ENCODE data around the gene CPEB4. TPM values are rescaled to one million over a fixed set of nuclear protein-coding genes. Genes with fewer than 3 reads are reported as not detected.

CPEB4 gene
- total RNA-seq, 2 experiments from 2014 or later = 11.8 to 13.0 TPM

DNA sequence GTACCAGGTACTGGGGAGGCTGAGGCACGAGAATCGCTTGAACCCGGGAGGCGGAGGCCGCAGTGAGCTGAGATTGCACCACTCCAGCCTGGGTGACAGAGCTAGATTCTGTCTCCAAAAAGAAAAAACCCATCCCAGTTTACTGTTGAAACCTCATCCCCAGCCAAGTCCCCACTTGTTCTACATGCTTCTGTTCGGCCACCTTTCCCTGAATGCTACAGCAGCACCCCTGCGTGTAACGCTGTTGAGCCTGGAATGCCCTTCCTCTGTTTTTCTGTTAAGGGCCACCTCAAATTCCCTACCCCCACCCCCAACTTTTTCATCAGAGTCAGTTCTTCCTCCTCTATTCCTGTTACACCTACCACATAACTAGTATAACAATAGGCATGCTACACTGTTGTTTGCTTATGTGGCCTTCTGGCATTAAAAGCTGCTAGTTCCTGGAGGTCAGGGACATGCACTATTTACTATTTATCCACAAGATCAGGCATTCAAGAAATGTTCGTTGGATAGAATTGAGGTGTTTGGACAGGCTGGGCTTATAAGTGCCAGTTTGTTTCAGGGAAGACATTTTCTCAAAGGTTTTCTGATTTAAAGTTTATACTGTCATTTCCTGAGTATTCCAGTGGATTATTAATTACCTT, 53.7 kb downstream of the CPEB4 start:
- Mint-ChIP-seq H3K4me1 (no peaks in the 10 kb centered on the region), H3K27ac (no peak overlapping the region), H3K27me3 (no peaks in the 10 kb centered on the region), H3K9me3 (no peaks in the 10 kb centered on the region), H3K4me3 (no peak overlapping the region), H3K36me3 (peaks cover 2% of the 10 kb centered on the region)
- no peak for DNase-seq
- POLR2A ChIA-PET = no interaction called here
- no peak for ATAC-seq (ENCODE audit: low read depth)

DNA sequence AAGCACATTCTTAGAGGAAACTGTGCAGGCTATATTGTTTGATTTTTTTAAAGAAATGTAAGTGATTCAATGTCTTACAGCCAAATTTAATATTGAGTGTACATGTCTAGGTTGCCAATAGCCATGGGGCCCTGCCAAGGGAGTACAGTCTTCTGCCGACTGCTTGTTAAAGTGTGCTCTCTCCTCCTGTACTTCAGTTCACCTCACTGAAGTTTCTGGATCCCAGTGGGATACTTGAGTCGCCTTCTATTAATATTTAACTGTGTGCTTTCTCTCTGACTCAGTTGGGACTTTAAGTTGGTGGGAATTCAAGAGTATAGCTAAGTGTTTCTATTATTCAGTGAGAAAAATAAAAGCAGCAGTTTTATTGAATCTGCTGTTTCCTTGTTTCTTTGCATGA, 56.4 kb downstream of the CPEB4 start:
- ATAC-seq (ENCODE audit: low read depth) (no peak), DNase-seq (no peak)
- Mint-ChIP-seq H3K4me3 (no peak overlapping the region), H3K27ac (no peak overlapping the region), H3K27me3 (no peaks in the 10 kb centered on the region), H3K36me3 (peaks cover 8% of the 10 kb centered on the region), H3K9me3 (no peaks in the 10 kb centered on the region), H3K4me1 (no peaks in the 10 kb centered on the region)
- POLR2A ChIA-PET = no interaction called here

DNA sequence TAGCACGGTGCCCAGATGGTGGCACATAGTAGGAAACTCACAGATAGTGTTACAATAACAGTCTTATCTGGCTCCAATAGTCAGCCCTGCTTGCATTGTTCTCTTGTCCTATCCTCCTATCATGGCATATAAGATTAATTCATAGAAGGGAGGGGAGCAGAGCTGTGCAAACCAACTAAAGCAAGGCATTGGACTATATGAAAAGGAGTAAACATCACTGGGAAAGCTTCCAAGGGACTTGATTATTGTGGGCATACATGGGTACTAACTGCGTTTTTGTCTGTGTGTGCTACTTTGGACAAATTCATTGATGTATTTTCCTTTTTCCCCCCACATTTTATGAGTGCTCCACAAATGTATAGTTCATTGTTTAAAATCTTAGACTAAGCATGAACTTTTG, 57.0 kb downstream of the CPEB4 start:
- Mint-ChIP-seq H3K27ac (no peak overlapping the region), H3K27me3 (no peaks in the 10 kb centered on the region), H3K36me3 (peaks cover 12% of the 10 kb centered on the region), H3K4me1 (no peaks in the 10 kb centered on the region), H3K9me3 (no peaks in the 10 kb centered on the region), H3K4me3 (no peak overlapping the region)
- DNase-seq (no peak), ATAC-seq (ENCODE audit: low read depth) (no peak)
- POLR2A ChIA-PET = no interaction called here

DNA sequence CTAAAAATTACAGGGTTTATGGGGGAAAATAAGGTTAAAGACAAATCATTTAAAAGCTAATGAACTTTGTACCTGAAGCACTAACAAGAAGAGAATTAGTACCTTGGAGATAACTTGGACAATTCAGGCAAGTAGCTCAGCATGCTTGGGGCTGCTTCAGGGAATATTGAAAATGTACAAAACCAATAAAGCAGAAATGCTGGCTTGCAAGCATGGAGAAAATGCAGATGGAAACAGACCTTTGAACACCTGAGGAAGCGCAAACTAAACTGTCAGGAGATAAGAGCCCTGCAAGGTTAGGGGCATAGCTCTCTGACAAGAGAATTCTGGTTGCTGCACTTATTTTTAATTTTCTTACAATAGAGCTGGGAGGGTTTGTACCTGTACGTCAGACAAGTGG, 58.2 kb downstream of the CPEB4 start:
- POLR2A ChIA-PET = no interaction called here
- DNase-seq = no peak
- no peak for ATAC-seq (ENCODE audit: low read depth)
- no peaks in the 10 kb centered on the region for H3K27me3 Mint-ChIP-seq
- H3K4me1 Mint-ChIP-seq = no peaks in the 10 kb centered on the region
- no peaks in the 10 kb centered on the region for H3K9me3 Mint-ChIP-seq
- no peak overlapping the region for H3K27ac Mint-ChIP-seq
- no peak overlapping the region for H3K4me3 Mint-ChIP-seq
- H3K36me3 Mint-ChIP-seq = peaks cover 12% of the 10 kb centered on the region

DNA sequence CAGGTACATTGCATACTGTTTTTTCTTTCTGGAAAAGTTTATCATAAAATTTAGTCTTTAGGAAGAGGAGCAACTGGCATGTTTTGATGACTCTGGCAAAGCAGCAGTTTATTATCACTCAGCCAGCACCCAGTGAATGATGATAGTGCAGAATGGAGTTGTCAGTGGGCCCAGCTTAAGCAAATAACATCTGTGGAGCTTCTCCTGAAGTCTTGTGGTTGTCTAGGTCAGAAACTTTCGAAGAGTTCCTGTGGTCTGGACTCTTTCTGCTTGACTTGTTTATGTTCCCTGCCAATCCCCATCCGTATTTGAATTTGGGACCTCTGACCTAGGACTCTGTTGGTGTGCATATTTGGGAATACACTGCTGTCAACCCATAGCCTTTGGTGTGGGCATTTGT, 62.7 kb downstream of the CPEB4 start:
- H3K36me3 Mint-ChIP-seq = peaks cover 25% of the 10 kb centered on the region
- no peaks in the 10 kb centered on the region for H3K27me3 Mint-ChIP-seq
- H3K4me1 Mint-ChIP-seq = no peaks in the 10 kb centered on the region
- POLR2A ChIA-PET = no interaction called here
- no peak overlapping the region for H3K4me3 Mint-ChIP-seq
- ATAC-seq (ENCODE audit: low read depth) (no peak), DNase-seq (no peak)
- no peak overlapping the region for H3K27ac Mint-ChIP-seq
- H3K9me3 Mint-ChIP-seq = no peaks in the 10 kb centered on the region

DNA sequence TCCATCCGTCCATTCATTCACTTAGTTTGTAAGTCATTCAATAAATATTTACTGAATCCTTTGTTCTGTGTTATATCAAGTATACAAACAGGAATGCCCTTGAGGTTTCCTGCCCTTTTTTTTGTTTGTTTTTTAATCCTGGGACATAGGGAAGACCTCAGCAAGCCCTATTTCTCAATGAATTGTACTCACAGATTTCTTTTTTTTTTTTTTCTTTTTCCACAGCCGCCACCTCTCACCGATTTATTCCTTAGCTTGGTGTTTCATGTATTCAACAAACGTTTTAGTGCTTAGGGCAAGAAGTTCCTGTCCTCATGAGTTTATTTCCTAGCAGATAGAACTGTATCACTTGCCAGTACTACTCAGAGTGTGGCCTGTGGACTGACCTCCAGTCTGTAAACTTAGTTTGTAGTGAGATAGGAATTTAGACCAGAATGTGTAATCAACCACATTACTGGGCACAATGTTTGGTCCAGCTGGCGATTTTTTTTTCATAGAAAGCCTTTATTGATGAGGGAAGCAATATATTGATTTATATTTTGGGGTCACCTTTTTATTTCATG, 65.5 kb downstream of the CPEB4 start:
- Mint-ChIP-seq H3K27me3 (no peaks in the 10 kb centered on the region), H3K4me1 (no peaks in the 10 kb centered on the region), H3K27ac (no peak overlapping the region), H3K9me3 (no peaks in the 10 kb centered on the region), H3K4me3 (no peak overlapping the region), H3K36me3 (peaks cover 19% of the 10 kb centered on the region)
- POLR2A ChIA-PET = no interaction called here
- DNase-seq = no peak
- no peak for ATAC-seq (ENCODE audit: low read depth)

DNA sequence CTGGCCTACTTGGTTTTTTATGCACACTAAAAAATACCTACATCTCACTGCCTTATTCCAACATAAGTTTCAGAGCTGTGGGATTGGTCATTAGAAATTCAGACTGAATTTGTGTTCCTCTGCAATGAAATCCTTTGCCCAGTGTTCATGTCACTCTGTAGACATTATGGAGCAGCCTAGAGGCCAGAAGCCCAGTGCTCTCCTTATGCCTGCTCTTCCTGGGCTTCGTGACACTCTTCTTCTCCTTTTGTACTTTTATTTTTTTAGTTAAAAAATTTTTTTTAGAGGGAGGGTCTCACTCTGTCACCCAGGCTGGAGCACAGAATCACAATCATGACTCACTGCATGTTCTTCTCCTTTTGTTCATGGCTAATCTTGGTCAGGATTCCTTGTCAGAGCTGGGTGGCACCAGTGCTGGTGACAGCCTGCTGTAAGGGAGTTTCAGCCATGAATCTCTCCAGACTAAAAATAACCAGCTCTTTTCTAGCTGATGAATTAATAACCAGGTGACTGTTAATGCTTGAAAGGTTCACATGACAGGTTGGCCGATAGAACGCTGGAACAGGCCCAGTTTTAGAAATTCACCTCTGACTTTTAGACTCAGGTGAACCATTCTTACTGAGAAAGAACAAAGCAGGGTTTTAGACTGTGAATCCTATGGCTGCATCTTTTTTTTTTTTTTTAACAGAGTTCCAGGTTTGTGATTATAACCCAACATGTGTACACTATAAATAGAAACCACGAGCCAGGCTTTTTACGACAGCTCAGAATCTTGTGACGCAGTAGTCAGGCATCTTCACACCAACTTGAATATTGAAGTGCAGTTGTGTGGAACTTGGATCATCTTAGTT, 66.7 kb downstream of the CPEB4 start:
- DNase-seq = no peak
- Mint-ChIP-seq H3K36me3 (peaks cover 15% of the 10 kb centered on the region), H3K27me3 (no peaks in the 10 kb centered on the region), H3K4me1 (no peaks in the 10 kb centered on the region), H3K4me3 (no peak overlapping the region), H3K27ac (no peak overlapping the region), H3K9me3 (no peaks in the 10 kb centered on the region)
- ATAC-seq (ENCODE audit: low read depth) = no peak
- POLR2A ChIA-PET = no interaction called here

DNA sequence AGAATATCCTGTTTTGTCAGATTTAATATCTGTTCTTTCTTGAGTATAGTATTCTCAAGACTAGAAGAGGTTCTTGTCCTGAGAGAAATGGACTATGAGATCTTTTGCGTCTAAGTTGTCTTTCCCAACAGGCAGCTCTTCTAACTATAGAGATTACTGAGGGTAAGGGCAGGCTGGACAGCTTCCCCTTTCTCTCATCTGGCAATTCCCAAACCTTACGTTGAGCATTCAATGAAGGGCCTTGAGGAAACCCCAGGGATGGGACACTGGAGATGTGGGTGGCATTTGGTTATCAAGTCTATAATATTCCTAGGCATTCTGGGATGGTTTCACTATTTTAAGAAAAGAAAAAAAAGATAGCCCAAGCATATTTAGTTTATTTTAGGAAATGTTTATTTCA, 72.8 kb downstream of the CPEB4 start:
- peaks cover 1% of the 10 kb centered on the region for H3K36me3 Mint-ChIP-seq
- peaks cover 1% of the 10 kb centered on the region for H3K4me1 Mint-ChIP-seq
- ATAC-seq (ENCODE audit: low read depth) (no peak), DNase-seq (no peak)
- H3K9me3 Mint-ChIP-seq = no peaks in the 10 kb centered on the region
- POLR2A ChIA-PET = no interaction called here
- no peaks in the 10 kb centered on the region for H3K27me3 Mint-ChIP-seq
- no peak overlapping the region for H3K27ac Mint-ChIP-seq
- no peak overlapping the region for H3K4me3 Mint-ChIP-seq

DNA sequence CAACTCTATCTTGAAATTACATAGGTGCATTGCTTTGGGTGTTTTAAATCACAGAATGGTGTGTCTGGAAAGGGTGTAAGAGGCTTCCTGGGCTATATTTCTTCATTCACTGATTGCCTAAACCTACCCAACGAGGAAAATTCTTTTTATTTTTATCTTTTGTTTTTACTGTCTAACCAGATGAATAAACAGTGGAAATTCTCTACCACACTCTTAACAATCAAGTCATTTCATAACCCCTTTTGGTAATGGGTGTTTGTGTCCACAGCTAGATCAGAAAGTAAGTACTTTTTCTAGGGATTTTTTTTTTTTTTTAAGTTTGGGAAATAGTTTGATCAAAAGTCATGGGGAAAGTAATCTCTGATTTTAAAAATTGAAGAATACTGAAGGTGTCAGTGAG, 73.3 kb downstream of the CPEB4 start:
- Mint-ChIP-seq H3K9me3 (no peaks in the 10 kb centered on the region), H3K27me3 (no peaks in the 10 kb centered on the region), H3K36me3 (peaks cover 1% of the 10 kb centered on the region), H3K4me3 (no peak overlapping the region), H3K27ac (no peak overlapping the region), H3K4me1 (peaks cover 1% of the 10 kb centered on the region)
- POLR2A ChIA-PET = no interaction called here
- ATAC-seq (ENCODE audit: low read depth) = no peak
- no peak for DNase-seq

DNA sequence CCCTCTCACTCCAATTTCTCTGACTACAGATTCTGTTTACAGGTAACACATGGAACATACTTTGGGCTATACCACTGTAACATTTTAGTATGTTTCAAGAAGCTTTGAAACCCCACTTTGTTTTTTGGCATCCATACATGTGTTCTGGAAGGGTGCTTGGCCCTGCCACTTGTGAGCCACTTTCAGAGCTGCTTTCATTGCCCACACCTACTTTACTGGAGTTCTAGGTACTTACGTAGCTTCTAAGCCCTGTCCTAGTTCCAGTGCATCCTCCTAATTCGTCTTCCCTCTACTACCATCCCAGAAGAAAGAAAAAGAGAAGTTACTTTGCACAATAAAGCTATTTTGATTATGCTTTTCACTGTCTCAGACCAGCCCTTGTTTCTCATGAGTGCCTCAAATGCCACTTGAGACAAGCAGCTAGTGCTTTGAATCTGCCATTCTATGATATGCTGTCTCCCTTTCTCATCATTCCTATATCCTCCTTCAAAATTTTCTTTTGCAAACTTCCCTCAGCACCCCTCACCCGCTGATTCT, 74.4 kb downstream of the CPEB4 start:
- no peak overlapping the region for H3K4me3 Mint-ChIP-seq
- H3K4me1 Mint-ChIP-seq = peaks cover 1% of the 10 kb centered on the region
- POLR2A ChIA-PET = no interaction called here
- peaks cover 1% of the 10 kb centered on the region for H3K36me3 Mint-ChIP-seq
- DNase-seq (no peak), ATAC-seq (ENCODE audit: low read depth) (no peak)
- H3K27me3 Mint-ChIP-seq = no peaks in the 10 kb centered on the region
- no peak overlapping the region for H3K27ac Mint-ChIP-seq
- no peaks in the 10 kb centered on the region for H3K9me3 Mint-ChIP-seq

DNA sequence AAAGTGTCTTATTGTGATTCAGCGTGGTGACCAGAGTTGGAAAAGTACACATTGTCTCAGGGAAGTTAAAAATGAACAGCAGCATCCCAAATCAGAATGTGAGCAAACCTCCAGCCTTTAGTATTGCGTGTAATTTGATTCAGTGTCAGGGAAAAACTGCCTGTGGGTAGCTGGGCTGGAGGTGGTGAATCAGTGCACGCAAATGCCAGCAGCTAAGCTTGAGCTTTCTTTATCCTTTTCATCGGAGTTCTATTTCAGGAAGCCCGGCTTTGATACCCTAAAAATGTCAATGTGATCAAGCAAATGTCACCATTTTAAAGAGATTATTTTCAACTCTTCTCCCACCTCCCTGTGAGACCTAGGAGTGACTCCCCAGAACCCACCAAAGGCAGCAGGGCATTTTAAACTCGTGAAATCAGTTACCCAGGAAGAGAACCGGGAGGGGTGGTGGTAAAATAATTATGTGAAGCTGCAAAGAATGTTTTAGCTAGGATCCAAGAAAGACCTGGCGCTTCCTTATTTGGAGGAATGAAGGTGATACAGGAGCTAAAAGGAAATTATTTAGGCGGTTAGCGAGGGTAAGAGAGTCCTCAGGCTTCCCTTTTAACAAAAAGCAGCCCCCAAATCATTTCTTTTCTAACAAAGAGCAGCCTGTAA, 75.2 kb downstream of the CPEB4 start:
- no peak overlapping the region for H3K4me3 Mint-ChIP-seq
- POLR2A ChIA-PET = no interaction called here
- H3K4me1 Mint-ChIP-seq = peaks cover 1% of the 10 kb centered on the region
- peaks cover 1% of the 10 kb centered on the region for H3K36me3 Mint-ChIP-seq
- ATAC-seq (ENCODE audit: low read depth) = no peak
- DNase-seq = no peak
- no peaks in the 10 kb centered on the region for H3K27me3 Mint-ChIP-seq
- no peaks in the 10 kb centered on the region for H3K9me3 Mint-ChIP-seq
- no peak overlapping the region for H3K27ac Mint-ChIP-seq

DNA sequence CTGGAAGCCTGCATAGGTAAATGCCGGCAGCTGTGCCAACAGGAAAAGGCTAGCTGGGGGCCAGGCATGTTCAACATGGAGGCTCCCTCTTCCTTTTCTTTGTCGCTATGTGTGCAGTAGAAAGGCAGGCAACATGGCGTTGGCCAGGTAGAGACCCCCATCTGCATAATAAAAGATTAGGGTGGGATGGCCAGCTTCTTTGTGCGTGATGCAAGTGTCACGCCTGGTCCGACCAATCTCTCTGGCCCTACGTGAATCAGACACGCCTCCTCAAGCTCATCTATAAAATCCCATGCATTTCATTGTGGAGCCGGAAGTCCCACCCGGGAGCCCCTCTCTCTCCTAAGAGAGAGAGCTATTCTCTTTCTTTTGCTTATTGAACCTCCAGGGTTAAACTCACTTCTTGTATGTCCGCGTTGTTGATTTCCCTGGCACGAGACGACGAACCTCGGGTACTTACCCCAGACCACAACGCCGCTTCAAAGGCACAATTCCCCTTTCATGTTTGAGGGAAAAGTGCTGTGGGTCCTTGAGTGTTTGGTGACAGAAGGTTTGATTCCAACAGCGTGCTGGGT, 75.8 kb downstream of the CPEB4 start:
- H3K36me3 Mint-ChIP-seq = peaks cover 1% of the 10 kb centered on the region
- ATAC-seq (ENCODE audit: low read depth) (no peak), DNase-seq (no peak)
- no peaks in the 10 kb centered on the region for H3K27me3 Mint-ChIP-seq
- H3K4me3 Mint-ChIP-seq = no peak overlapping the region
- no peak overlapping the region for H3K27ac Mint-ChIP-seq
- POLR2A ChIA-PET = no interaction called here
- H3K4me1 Mint-ChIP-seq = peaks cover 3% of the 10 kb centered on the region
- no peaks in the 10 kb centered on the region for H3K9me3 Mint-ChIP-seq

DNA sequence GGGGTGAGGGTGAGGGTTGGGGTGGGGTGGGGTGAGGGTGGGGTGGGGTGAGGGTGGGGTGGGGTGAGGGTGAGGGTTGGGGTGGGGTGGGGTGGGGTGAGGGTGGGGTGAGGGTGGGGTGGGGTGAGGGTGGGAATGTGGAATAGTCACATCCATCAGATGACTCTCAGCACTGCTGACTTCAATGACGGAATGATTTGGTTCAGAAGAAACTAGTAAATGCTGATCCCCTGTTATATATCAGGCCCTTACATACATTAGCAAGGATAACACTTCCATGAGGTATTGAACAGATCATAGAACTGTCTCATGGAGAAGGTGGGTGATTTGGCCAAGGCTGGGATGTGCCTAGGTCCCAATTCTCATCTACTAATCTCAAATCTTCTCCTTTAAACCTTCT, 76.4 kb downstream of the CPEB4 start:
- Mint-ChIP-seq H3K27ac (no peak overlapping the region), H3K9me3 (no peaks in the 10 kb centered on the region), H3K27me3 (no peaks in the 10 kb centered on the region), H3K4me3 (no peak overlapping the region), H3K4me1 (peaks cover 3% of the 10 kb centered on the region), H3K36me3 (no peaks in the 10 kb centered on the region)
- no peak for DNase-seq
- ATAC-seq (ENCODE audit: low read depth) = no peak
- POLR2A ChIA-PET = no interaction called here
